ENCODE measurements around the gene TBC1D22A. TPM values are rescaled to one million over a fixed set of nuclear protein-coding genes. Genes with fewer than 3 reads are reported as not detected.

The TBC1D22A gene
- total and polyA plus RNA-seq, 2 donors, result 11.8 to 25.7 TPM

DNA sequence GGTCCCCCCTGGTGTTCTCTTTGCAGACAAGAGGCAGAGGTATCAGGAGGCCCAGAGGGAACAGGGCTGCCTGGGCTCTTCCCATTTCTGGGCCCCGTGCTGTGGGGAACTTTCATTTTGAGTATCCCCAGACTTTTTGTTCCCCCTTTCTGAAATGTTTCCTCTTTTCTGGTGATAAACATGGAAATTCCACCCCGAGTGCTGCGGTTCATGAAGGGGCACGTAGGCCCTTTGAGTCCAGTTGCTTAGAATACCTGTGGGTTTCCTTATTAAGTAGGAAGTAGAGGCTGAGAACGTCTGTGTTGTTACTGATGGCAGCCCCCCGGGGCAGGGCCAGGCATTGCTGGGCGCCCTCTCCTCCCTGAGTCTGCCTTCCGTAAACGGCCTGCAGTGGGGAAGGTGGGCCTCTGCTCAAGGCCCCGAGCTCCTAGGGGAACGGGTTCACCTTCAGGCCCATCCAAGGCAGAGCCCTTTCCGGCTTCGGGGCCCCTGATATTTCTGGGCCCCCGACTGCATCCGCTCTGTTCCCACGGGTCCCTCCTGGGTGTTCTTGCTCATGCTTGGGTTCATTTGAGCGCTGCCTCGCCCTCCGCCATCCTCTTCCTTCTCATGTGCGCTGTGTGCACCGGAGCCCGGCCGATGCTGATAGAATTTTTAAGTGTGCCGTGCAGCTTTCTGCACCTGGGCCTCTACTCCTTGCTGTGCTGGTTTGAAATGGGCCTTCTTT is 12.0 kb downstream of the TBC1D22A start:
- no peaks in the 10 kb centered on the region for H3K27me3 ChIP-seq (ENCODE audit: control insufficient read depth in 2 of 2, insufficient read depth in 1 of 2, low read length in 1 of 2)
- peak overlapping the region in 1 of 2 donors; percentile 22 for H3K4me3 ChIP-seq (ENCODE audit: low read length in 2 of 2)
- H3K36me3 ChIP-seq (ENCODE audit: control insufficient read depth in 2 of 2, insufficient read depth in 2 of 2, low read length in 1 of 2), result peaks cover 0 to 4% of the 10 kb centered on the region in 2 donors
- H3K9me3 ChIP-seq (ENCODE audit: control insufficient read depth in 2 of 2, insufficient read depth in 1 of 2, low read length in 1 of 2), result no peaks in the 10 kb centered on the region
- peak overlapping the region; percentile 86 for H3K27ac ChIP-seq (ENCODE audit: low read depth in 1 of 2, low read length in 1 of 2)
- peaks cover 33 to 53% of the 10 kb centered on the region in 2 donors for H3K4me1 ChIP-seq (ENCODE audit: control insufficient read depth in 2 of 2, insufficient read depth in 2 of 2, low read length in 2 of 2)
- DNase-seq (ENCODE audit: low read depth in 6 of 9, low spot score in 9 of 9), result peak in 3 of 9 donors; percentile 34 to 72 (median 38)
- WGBS, result 43% methylated on average over 24 of the region's 24 CpGs

DNA sequence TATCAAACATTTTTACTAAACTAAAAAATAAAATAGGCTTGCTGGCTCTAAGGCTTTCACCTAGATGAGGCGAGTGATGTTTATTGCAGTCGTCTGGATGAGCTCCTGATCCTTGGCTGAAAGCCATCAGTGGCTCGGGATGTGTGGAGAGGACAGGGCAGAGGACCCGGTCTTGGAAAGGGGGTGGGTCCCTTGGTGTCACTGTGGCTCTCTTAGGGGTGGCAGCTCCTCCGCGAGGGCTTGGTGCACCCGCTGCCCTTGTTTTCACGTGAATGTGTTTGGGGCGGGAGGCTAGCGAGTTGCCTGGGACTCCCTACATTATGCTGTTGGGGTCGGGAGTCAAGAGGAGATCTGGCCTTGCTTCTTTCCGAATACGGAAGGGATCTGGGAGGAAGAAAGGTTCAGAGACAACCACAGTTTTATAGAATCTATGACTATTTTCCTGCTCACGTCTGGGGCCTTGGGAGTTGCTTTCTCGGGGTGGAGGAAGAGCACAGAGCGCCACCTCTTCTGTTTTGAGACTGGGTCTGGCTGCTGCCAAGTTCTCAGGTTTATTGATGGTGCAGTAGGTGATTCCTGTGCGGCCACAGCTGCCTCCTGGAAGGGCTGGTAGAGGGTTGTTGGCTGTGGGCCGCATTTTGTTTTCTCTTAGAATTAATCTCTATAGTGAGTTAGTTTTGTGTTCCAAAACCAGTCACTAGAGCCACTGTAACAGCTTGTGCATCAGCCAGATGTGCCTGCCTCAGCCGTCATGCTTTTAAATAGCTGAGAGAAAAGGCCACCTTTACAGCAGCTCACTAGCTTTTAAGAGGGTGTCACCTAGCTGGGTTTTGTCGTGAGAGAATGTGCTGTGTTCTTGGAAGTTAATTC is 12.8 kb downstream of the TBC1D22A start:
- H3K27me3 ChIP-seq (ENCODE audit: control insufficient read depth in 2 of 2, insufficient read depth in 1 of 2, low read length in 1 of 2), result no peaks in the 10 kb centered on the region
- WGBS, result 87% methylated on average over 20 of the region's 20 CpGs
- peaks cover 33 to 53% of the 10 kb centered on the region in 2 donors for H3K4me1 ChIP-seq (ENCODE audit: control insufficient read depth in 2 of 2, insufficient read depth in 2 of 2, low read length in 2 of 2)
- DNase-seq (ENCODE audit: low read depth in 6 of 9, low spot score in 9 of 9), result no peak
- no peaks in the 10 kb centered on the region for H3K9me3 ChIP-seq (ENCODE audit: control insufficient read depth in 2 of 2, insufficient read depth in 1 of 2, low read length in 1 of 2)
- H3K27ac ChIP-seq (ENCODE audit: low read depth in 1 of 2, low read length in 1 of 2), result peak overlapping the region; percentile 86
- H3K36me3 ChIP-seq (ENCODE audit: control insufficient read depth in 2 of 2, insufficient read depth in 2 of 2, low read length in 1 of 2), result peaks cover 0 to 4% of the 10 kb centered on the region in 2 donors
- H3K4me3 ChIP-seq (ENCODE audit: low read length in 2 of 2), result no peak overlapping the region

DNA sequence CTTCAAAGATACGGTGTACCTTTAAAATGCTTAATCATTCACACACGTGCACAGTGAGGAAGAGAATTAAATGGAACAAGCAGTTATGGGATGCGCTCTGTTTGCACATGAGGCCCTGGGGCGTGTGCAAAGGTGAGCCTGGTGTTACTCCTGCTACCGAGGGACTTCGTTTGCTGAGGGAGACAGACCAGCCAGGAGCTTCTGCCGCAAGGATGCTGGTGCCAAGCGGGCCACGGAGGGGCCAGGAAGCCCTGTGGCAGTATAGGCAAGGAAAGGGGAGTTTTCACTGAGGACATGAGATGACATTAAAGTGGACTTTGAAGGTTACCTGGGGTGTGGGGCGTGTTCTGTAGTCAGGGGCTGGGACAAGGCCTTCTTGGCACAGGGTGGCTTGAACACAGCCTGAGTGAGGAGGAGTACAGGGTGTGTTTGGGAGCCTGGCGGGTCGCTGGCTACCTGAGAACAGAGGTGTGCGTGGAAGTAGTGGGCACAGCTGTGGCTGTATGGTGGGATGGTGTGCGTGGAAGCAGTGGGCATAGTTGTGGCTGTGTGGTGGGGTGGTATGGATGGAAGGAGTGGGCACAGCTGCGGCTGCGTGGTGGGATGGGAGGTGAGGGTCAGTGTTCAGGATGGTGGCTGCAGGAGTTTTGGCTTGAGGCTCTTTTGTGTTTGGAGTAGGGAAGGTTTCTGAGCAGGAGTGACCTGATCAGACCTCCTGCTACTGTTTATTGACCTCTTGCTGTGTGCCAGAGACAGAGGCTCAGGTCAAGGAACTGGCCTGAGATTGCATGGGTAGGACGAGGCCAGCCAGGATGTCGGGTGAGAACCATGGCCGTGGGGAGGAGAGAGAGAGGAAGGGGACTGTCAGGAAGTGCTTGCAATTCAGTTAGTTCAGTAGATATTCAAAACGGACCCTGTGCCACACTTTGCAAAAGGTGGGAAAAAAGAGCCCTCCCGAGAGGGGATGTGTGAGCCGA is 13.7 kb downstream of the TBC1D22A start:
- peaks cover 33 to 50% of the 10 kb centered on the region in 2 donors for H3K4me1 ChIP-seq (ENCODE audit: control insufficient read depth in 2 of 2, insufficient read depth in 2 of 2, low read length in 2 of 2)
- DNase-seq (ENCODE audit: low read depth in 6 of 9, low spot score in 9 of 9), result no peak

DNA sequence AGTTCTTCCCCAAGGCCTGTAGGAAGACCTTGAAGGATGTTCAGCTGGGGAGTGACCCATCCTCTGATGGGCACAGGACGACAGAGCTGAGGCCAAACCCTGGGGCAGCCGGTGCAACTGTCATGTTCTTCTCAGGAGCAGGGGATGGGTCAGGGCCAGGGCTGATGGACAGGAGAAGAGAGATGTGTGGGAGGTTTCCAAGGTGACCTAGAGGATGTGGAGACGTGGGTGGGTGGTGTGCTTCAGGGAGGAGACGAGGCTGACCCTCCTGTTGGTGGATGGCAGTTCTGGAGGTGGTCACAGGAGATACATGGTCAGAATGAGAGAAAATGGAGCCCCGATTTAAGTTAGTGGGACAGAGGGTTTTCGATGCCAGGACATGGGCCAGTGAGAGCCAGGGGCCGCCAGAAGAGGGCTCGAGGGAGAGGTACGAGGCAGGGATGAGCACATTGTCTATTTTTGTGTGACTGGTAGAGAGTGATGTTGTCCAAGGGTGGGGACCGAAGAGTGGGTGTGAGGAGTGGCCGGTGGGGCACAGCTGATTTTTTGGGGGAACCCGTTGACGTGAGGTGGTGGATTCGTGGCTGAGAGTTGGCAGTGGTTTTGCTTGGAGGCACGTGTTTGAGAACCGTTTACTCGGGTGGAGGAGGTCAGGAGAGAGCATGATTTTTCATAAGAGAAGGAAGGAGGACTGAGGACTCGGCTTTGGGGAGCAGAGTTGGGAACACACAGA is 14.6 kb downstream of the TBC1D22A start:
- Histone ChIP-seq H3K27ac (ENCODE audit: low read depth in 1 of 2, low read length in 1 of 2) (no peak overlapping the region), H3K4me3 (ENCODE audit: low read length in 2 of 2) (no peak overlapping the region), H3K27me3 (ENCODE audit: control insufficient read depth in 2 of 2, insufficient read depth in 1 of 2, low read length in 1 of 2) (no peaks in the 10 kb centered on the region), H3K4me1 (ENCODE audit: control insufficient read depth in 2 of 2, insufficient read depth in 2 of 2, low read length in 2 of 2) (peaks cover 33 to 50% of the 10 kb centered on the region in 2 donors), H3K9me3 (ENCODE audit: control insufficient read depth in 2 of 2, insufficient read depth in 1 of 2, low read length in 1 of 2) (no peaks in the 10 kb centered on the region), H3K36me3 (ENCODE audit: control insufficient read depth in 2 of 2, insufficient read depth in 2 of 2, low read length in 1 of 2) (peaks cover 0 to 3% of the 10 kb centered on the region in 2 donors)
- DNase-seq (ENCODE audit: low read depth in 6 of 9, low spot score in 9 of 9), result no peak
- 57% methylated on average over 18 of the region's 18 CpGs for WGBS

More for the DNA sequence above, 13.7 kb downstream of the TBC1D22A start:
- no peak overlapping the region for H3K4me3 ChIP-seq (ENCODE audit: low read length in 2 of 2)
- H3K9me3 ChIP-seq (ENCODE audit: control insufficient read depth in 2 of 2, insufficient read depth in 1 of 2, low read length in 1 of 2), result no peaks in the 10 kb centered on the region
- H3K27me3 ChIP-seq (ENCODE audit: control insufficient read depth in 2 of 2, insufficient read depth in 1 of 2, low read length in 1 of 2), result no peaks in the 10 kb centered on the region
- no peak overlapping the region for H3K27ac ChIP-seq (ENCODE audit: low read depth in 1 of 2, low read length in 1 of 2)
- 80% methylated on average over 22 of the region's 22 CpGs for WGBS
- H3K36me3 ChIP-seq (ENCODE audit: control insufficient read depth in 2 of 2, insufficient read depth in 2 of 2, low read length in 1 of 2), result no peaks in the 10 kb centered on the region

DNA sequence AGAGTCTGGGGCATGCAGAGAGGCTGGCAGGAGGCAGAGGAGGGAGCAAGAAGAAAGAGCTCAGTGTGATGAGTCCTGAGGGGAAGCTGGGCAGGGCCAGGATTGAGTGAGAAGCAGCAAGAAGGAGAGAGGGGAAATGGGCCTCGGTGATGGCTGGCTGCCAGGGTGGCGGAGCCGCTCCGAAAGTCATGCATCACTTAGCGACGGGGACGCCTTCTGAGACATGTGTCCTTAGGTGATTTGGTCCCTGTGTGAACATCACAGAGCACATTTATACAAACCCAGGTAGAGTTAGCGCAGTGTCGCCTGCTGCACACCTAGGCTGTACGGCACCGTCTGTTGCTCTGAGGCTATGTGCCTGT is 15.1 kb downstream of the TBC1D22A start:
- no peak overlapping the region for H3K4me3 ChIP-seq (ENCODE audit: low read length in 2 of 2)
- DNase-seq (ENCODE audit: low read depth in 6 of 9, low spot score in 9 of 9), result no peak
- no peaks in the 10 kb centered on the region for H3K9me3 ChIP-seq (ENCODE audit: control insufficient read depth in 2 of 2, insufficient read depth in 1 of 2, low read length in 1 of 2)
- WGBS, result 46% methylated on average over 11 of the region's 11 CpGs
- H3K27me3 ChIP-seq (ENCODE audit: control insufficient read depth in 2 of 2, insufficient read depth in 1 of 2, low read length in 1 of 2), result no peaks in the 10 kb centered on the region
- H3K4me1 ChIP-seq (ENCODE audit: control insufficient read depth in 2 of 2, insufficient read depth in 2 of 2, low read length in 2 of 2), result peaks cover 33 to 50% of the 10 kb centered on the region in 2 donors
- peaks cover 0 to 3% of the 10 kb centered on the region in 2 donors for H3K36me3 ChIP-seq (ENCODE audit: control insufficient read depth in 2 of 2, insufficient read depth in 2 of 2, low read length in 1 of 2)
- no peak overlapping the region for H3K27ac ChIP-seq (ENCODE audit: low read depth in 1 of 2, low read length in 1 of 2)

DNA sequence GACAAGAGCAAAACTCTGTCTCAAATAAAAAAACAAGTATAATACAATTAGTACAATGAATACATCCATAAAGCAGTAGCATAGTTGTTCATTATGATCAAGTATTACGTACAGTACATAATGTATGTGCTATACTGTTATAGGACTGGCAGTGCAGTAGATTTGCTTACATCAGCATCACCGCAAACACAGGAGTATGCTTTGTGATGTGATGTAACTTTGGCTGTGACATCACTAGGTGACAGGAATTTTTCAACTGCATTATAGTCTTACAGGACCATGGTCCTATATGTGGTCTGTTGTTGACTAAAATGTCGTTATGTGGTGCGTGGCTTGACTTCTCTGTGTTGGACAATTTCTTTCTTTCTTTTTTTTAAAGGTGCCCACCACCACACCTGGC is 16.6 kb downstream of the TBC1D22A start:
- Histone ChIP-seq H3K4me1 (ENCODE audit: control insufficient read depth in 2 of 2, insufficient read depth in 2 of 2, low read length in 2 of 2) (peaks cover 22 to 36% of the 10 kb centered on the region in 2 donors), H3K4me3 (ENCODE audit: low read length in 2 of 2) (no peak overlapping the region), H3K27me3 (ENCODE audit: control insufficient read depth in 2 of 2, insufficient read depth in 1 of 2, low read length in 1 of 2) (no peaks in the 10 kb centered on the region), H3K9me3 (ENCODE audit: control insufficient read depth in 2 of 2, insufficient read depth in 1 of 2, low read length in 1 of 2) (no peaks in the 10 kb centered on the region), H3K36me3 (ENCODE audit: control insufficient read depth in 2 of 2, insufficient read depth in 2 of 2, low read length in 1 of 2) (peaks cover 0 to 6% of the 10 kb centered on the region in 2 donors), H3K27ac (ENCODE audit: low read depth in 1 of 2, low read length in 1 of 2) (no peak overlapping the region)
- 99% methylated on average over 4 of the region's 4 CpGs for WGBS
- no peak for DNase-seq (ENCODE audit: low read depth in 6 of 9, low spot score in 9 of 9)

DNA sequence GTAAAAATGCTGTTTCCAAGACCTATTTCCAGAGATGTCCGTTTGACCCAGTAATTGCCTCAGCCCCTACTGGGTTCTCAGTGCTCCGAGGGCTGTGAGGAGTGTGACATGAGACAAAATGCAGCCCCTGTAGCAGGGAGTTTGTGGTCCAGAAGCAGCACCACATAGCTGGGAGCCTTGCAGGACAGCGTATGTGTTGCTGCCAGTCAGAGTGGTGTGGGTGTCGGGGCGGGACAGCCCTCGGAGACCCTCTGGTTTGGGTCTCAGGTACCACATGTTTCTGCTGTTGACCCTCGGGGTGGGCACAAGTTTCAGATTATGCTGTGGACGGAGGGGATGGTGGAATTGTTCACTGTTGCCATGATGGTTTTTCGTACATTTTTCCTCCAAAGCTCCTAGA is 17.2 kb downstream of the TBC1D22A start:
- Histone ChIP-seq H3K9me3 (ENCODE audit: control insufficient read depth in 2 of 2, insufficient read depth in 1 of 2, low read length in 1 of 2) (no peaks in the 10 kb centered on the region), H3K27me3 (ENCODE audit: control insufficient read depth in 2 of 2, insufficient read depth in 1 of 2, low read length in 1 of 2) (no peaks in the 10 kb centered on the region), H3K27ac (ENCODE audit: low read depth in 1 of 2, low read length in 1 of 2) (no peak overlapping the region), H3K4me1 (ENCODE audit: control insufficient read depth in 2 of 2, insufficient read depth in 2 of 2, low read length in 2 of 2) (peaks cover 16 to 30% of the 10 kb centered on the region in 2 donors), H3K36me3 (ENCODE audit: control insufficient read depth in 2 of 2, insufficient read depth in 2 of 2, low read length in 1 of 2) (peaks cover 0 to 6% of the 10 kb centered on the region in 2 donors), H3K4me3 (ENCODE audit: low read length in 2 of 2) (no peak overlapping the region)
- 97% methylated on average over 9 of the region's 9 CpGs for WGBS
- DNase-seq (ENCODE audit: low read depth in 6 of 9, low spot score in 9 of 9), result no peak

DNA sequence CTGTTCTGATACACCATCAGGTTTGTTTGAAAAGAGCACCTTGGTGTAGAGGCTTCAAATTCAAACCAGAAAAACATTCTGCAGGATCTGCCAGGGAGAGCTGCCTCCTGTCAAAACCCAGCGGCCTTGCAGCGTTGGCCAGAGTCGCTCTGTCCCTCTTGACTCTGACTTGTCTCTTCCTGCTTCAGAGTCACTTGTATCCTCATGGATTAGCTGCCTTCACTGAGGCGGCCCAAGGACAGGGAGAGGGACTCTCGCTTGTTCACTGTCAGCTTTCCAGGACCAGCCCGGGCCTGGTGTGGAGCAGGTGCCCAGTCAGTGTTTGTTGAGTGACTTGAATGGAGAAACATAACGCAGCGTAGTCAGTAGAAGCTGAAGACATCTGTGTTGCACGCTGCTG is 18.0 kb downstream of the TBC1D22A start:
- peaks cover 10 to 22% of the 10 kb centered on the region in 2 donors for H3K4me1 ChIP-seq (ENCODE audit: control insufficient read depth in 2 of 2, insufficient read depth in 2 of 2, low read length in 2 of 2)
- no peak for DNase-seq (ENCODE audit: low read depth in 6 of 9, low spot score in 9 of 9)
- H3K27me3 ChIP-seq (ENCODE audit: control insufficient read depth in 2 of 2, insufficient read depth in 1 of 2, low read length in 1 of 2), result no peaks in the 10 kb centered on the region
- 95% methylated on average over 9 of the region's 9 CpGs for WGBS
- no peak overlapping the region for H3K4me3 ChIP-seq (ENCODE audit: low read length in 2 of 2)
- no peaks in the 10 kb centered on the region for H3K9me3 ChIP-seq (ENCODE audit: control insufficient read depth in 2 of 2, insufficient read depth in 1 of 2, low read length in 1 of 2)
- no peak overlapping the region for H3K27ac ChIP-seq (ENCODE audit: low read depth in 1 of 2, low read length in 1 of 2)
- H3K36me3 ChIP-seq (ENCODE audit: control insufficient read depth in 2 of 2, insufficient read depth in 2 of 2, low read length in 1 of 2), result peaks cover 0 to 6% of the 10 kb centered on the region in 2 donors
